GM12874 (cell line): ENCODE results near the gene LRRC8A.

ENCODE experiments used
- CTCF ChIP-seq: IDR thresholded peaks from 2 replicates; pipeline ENCODE4 v1.5.1; 2011; ENCODE audit warnings: low read depth, mild to moderate bottlenecking, control low read depth, low read length, moderate library complexity; ENCODE audit not compliant: insufficient read depth

Gene LRRC8A

GRCh38 chr9:128881884-128882676, at the start of gene LRRC8A, which contains the start of gene KYAT1:
LRRC8A (plus strand) TSS chr9:128882133; CDS start chr9:128907165, 25,032 bp downstream.
KYAT1 (minus strand) TSS chr9:128881950; CDS start chr9:128845405, 36,545 bp downstream.
- TF ChIP-seq CTCF: no peak

GRCh38 chr9:128833696-128834095, 48.2 kb upstream of the LRRC8A start:
- TF ChIP-seq CTCF: no peak

- no peak for TF ChIP-seq CTCF
Observed at GRCh38 chr9:128835246-128836210, 46.4 kb upstream of the LRRC8A start.

- no peak for TF ChIP-seq CTCF
Observed at GRCh38 chr9:128836509-128837145, 45.3 kb upstream of the LRRC8A start.

GRCh38 chr9:128838338-128838737, 43.6 kb upstream of the LRRC8A start:
- no peak for TF ChIP-seq CTCF

- TF ChIP-seq CTCF: no peak
Observed at GRCh38 chr9:128840524-128840923, 41.4 kb upstream of the LRRC8A start.
